SK-N-MC (cell line): ENCODE results near the gene BCL2A1.

Experiments
- DNase-seq: peaks from one replicate; pipeline ENCODE4 v3.0.0-alpha.2; 2011; ENCODE audit warnings: low read depth, low spot score
- H3K27ac ChIP-seq: fragments of 200-600 bp; sonication (generic); 2 replicates; pipeline ENCODE4 v1.5.1; 2016; ENCODE audit warnings: mixed run types
- H3K36me3 ChIP-seq: fragments of 200-600 bp; sonication (generic); 2 replicates; pipeline ENCODE4 v1.6.1; 2017; ENCODE audit warnings: antibody characterized with exemption, low read length, mixed read lengths; ENCODE audit not compliant: insufficient read depth
- H3K4me3 ChIP-seq: fragments of 200-600 bp; sonication (generic); 2 replicates; pipeline ENCODE4 v1.5.1; 2016
- H3K9ac ChIP-seq: fragments of 200-600 bp; sonication (generic); 2 replicates; pipeline ENCODE4 v1.8.0; 2017; ENCODE audit warnings: mixed run types, mixed read lengths; ENCODE audit not compliant: insufficient read length
- H3K9me3 ChIP-seq: fragments of 200-600 bp; sonication (generic); 2 replicates; pipeline ENCODE4 v1.6.1; 2017; ENCODE audit warnings: low read depth, mild to moderate bottlenecking, antibody characterized with exemption, low read length, moderate library complexity, mixed read lengths
- EZH2 ChIP-seq: fragments of 200-600 bp; sonication (generic); IDR thresholded peaks from one replicate; pipeline ENCODE4 v1.6.1; 2017; ENCODE audit warnings: antibody characterized with exemption
- FOXP2 ChIP-seq: optimal IDR thresholded peaks from 2 replicates; pipeline ENCODE3; 2011; ENCODE audit warnings: mild to moderate bottlenecking, moderate library complexity; ENCODE audit not compliant: insufficient read depth; ENCODE audit errors: extremely low read length, control extremely low read depth
- POLR2AphosphoS5 ChIP-seq: IDR thresholded peaks from 2 replicates; pipeline ENCODE4 v1.6.1; 2012; ENCODE audit warnings: mild to moderate bottlenecking, low read depth, low read length, borderline replicate concordance

Gene BCL2A1

GRCh38 chr15:79954661-79955060, 16.3 kb downstream of the BCL2A1 start:
- H3K9ac ChIP-seq = no peak overlapping the region
- no peak for TF ChIP-seq FOXP2
- TF ChIP-seq EZH2 = no peak
- TF ChIP-seq POLR2AphosphoS5 = no peak
- H3K27ac ChIP-seq = no peak overlapping the region
- no peak for DNase-seq
- H3K4me3 ChIP-seq = no peak overlapping the region
- no peaks in the 10 kb centered on the region for H3K36me3 ChIP-seq
- no peaks in the 10 kb centered on the region for H3K9me3 ChIP-seq

- Histone ChIP-seq H3K36me3 (no peaks in the 10 kb centered on the region), H3K9me3 (no peaks in the 10 kb centered on the region), H3K9ac (no peak overlapping the region), H3K4me3 (no peak overlapping the region), H3K27ac (no peak overlapping the region)
- DNase-seq = no peak
- TF ChIP-seq POLR2AphosphoS5 (no peak), EZH2 (no peak), FOXP2 (no peak)
Measured at GRCh38 chr15:79953951-79954444, 17.0 kb downstream of the BCL2A1 start.

GRCh38 chr15:79952329-79952728, 18.7 kb downstream of the BCL2A1 start:
- TF ChIP-seq FOXP2 (no peak), EZH2 (no peak)
- Histone ChIP-seq H3K9me3 (no peaks in the 10 kb centered on the region), H3K4me3 (no peak overlapping the region), H3K9ac (no peak overlapping the region), H3K27ac (no peak overlapping the region), H3K36me3 (no peaks in the 10 kb centered on the region)
- DNase-seq = no peak

GRCh38 chr15:79950247-79950646, 20.7 kb downstream of the BCL2A1 start:
- no peak for DNase-seq
- Histone ChIP-seq H3K9ac (no peak overlapping the region), H3K9me3 (no peaks in the 10 kb centered on the region), H3K36me3 (no peaks in the 10 kb centered on the region), H3K4me3 (no peak overlapping the region), H3K27ac (no peak overlapping the region)
- TF ChIP-seq FOXP2 (no peak), POLR2AphosphoS5 (no peak), EZH2 (no peak)

- no peaks in the 10 kb centered on the region for H3K9me3 ChIP-seq
- no peak for DNase-seq
Measured at GRCh38 chr15:79948761-79949160, 22.2 kb downstream of the BCL2A1 start.

GRCh38 chr15:79948095-79948695, 22.8 kb downstream of the BCL2A1 start:
- Histone ChIP-seq H3K9ac (no peak overlapping the region), H3K27ac (no peak overlapping the region), H3K4me3 (no peak overlapping the region), H3K36me3 (no peaks in the 10 kb centered on the region), H3K9me3 (no peaks in the 10 kb centered on the region)
- DNase-seq = no peak
- no peak for TF ChIP-seq FOXP2
- no peak for TF ChIP-seq POLR2AphosphoS5
- no peak for TF ChIP-seq EZH2

More at GRCh38 chr15:79948761-79949160, 22.2 kb downstream of the BCL2A1 start:
- H3K36me3 ChIP-seq = no peaks in the 10 kb centered on the region
- TF ChIP-seq EZH2 (no peak), POLR2AphosphoS5 (no peak), FOXP2 (no peak)
- H3K27ac ChIP-seq = no peak overlapping the region
- H3K9ac ChIP-seq = no peak overlapping the region
- H3K4me3 ChIP-seq = no peak overlapping the region

GRCh38 chr15:79947009-79947408, 24.0 kb downstream of the BCL2A1 start:
- no peak overlapping the region for H3K9ac ChIP-seq
- no peak for DNase-seq
- H3K27ac ChIP-seq = no peak overlapping the region
- no peak for TF ChIP-seq EZH2
- TF ChIP-seq POLR2AphosphoS5 = no peak
- TF ChIP-seq FOXP2 = no peak
- H3K36me3 ChIP-seq = no peaks in the 10 kb centered on the region
- H3K4me3 ChIP-seq = no peak overlapping the region
- H3K9me3 ChIP-seq = no peaks in the 10 kb centered on the region

- no peak for DNase-seq
- TF ChIP-seq POLR2AphosphoS5 = no peak
- TF ChIP-seq FOXP2 = no peak
- TF ChIP-seq EZH2 = no peak
- Histone ChIP-seq H3K9ac (no peak overlapping the region), H3K4me3 (no peak overlapping the region), H3K36me3 (no peaks in the 10 kb centered on the region), H3K27ac (no peak overlapping the region), H3K9me3 (no peaks in the 10 kb centered on the region)
Measured at GRCh38 chr15:79944622-79945021, 26.4 kb downstream of the BCL2A1 start.

- Histone ChIP-seq H3K9me3 (no peaks in the 10 kb centered on the region), H3K27ac (no peak overlapping the region), H3K4me3 (no peak overlapping the region), H3K36me3 (no peaks in the 10 kb centered on the region), H3K9ac (no peak overlapping the region)
- DNase-seq = no peak
- no peak for TF ChIP-seq EZH2
Measured at GRCh38 chr15:79943820-79944219, 27.2 kb downstream of the BCL2A1 start.
